HCT116 (cell line): Measurements from ENCODE around the gene CDX1.

Experiments used
- ATF3 ChIP-seq: IDR thresholded peaks from 2 replicates; pipeline ENCODE4 v1.6.1; 2012
- CBX3 ChIP-seq: IDR thresholded peaks from 2 replicates; pipeline ENCODE4 v1.6.1; 2012; ENCODE audit warnings: low read depth
- MAX ChIP-seq: IDR thresholded peaks from 2 replicates; pipeline ENCODE4 v1.6.1; 2012
- POLR2AphosphoS5 ChIP-seq: IDR thresholded peaks from 2 replicates; pipeline ENCODE4 v1.6.1; 2011; ENCODE audit warnings: mild to moderate bottlenecking, low read depth, low read length, moderate library complexity
- TCF7L2 ChIP-seq: IDR thresholded peaks from 2 replicates; pipeline ENCODE4 v1.7.0; 2011; ENCODE audit warnings: borderline replicate concordance, inconsistent platforms; ENCODE audit not compliant: insufficient read depth, insufficient read length; ENCODE audit errors: extremely low read depth
- YY1 ChIP-seq: IDR thresholded peaks from 2 replicates; pipeline ENCODE4 v1.6.1; 2011; ENCODE audit warnings: low read length, low read depth, moderate library complexity, mild to moderate bottlenecking; ENCODE audit not compliant: insufficient replicate concordance; ENCODE audit errors: extremely low read depth
- ZFX ChIP-seq: fragments of 450-650 bp; IDR thresholded peaks from 2 replicates; pipeline ENCODE4 v1.6.1; 2017
- TF ChIP-seq, protein P1 (sequence below), 3 experiments: fragments of 200-600 bp in 1 of 3; sonication (generic) in 1 of 3; IDR thresholded peaks in 2 of 3; conservative IDR thresholded peaks in 1 of 3; 2 replicates each; pipeline ENCODE4 v1.5.1; 2012 to 2017; ENCODE audit warnings: low read depth in 2 of 3, low read length in 2 of 3, antibody characterized with exemption in 1 of 3, borderline replicate concordance in 1 of 3, control low read depth in 1 of 3, mild to moderate bottlenecking in 1 of 3, mixed read lengths in 1 of 3, mixed run types in 1 of 3, moderate library complexity in 1 of 3; ENCODE audit not compliant: insufficient read depth in 1 of 3

- no peak for TF ChIP-seq POLR2AphosphoS5
- TF ChIP-seq YY1 = no peak
- TF ChIP-seq ATF3 = no peak
- no peak for TF ChIP-seq MAX
- TF ChIP-seq, protein P1, sequence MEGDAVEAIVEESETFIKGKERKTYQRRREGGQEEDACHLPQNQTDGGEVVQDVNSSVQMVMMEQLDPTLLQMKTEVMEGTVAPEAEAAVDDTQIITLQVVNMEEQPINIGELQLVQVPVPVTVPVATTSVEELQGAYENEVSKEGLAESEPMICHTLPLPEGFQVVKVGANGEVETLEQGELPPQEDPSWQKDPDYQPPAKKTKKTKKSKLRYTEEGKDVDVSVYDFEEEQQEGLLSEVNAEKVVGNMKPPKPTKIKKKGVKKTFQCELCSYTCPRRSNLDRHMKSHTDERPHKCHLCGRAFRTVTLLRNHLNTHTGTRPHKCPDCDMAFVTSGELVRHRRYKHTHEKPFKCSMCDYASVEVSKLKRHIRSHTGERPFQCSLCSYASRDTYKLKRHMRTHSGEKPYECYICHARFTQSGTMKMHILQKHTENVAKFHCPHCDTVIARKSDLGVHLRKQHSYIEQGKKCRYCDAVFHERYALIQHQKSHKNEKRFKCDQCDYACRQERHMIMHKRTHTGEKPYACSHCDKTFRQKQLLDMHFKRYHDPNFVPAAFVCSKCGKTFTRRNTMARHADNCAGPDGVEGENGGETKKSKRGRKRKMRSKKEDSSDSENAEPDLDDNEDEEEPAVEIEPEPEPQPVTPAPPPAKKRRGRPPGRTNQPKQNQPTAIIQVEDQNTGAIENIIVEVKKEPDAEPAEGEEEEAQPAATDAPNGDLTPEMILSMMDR (IDR thresholded peaks at IDR 0.05 in 2 of 3, conservative IDR thresholded peaks at IDR 0.05 in 1 of 3; ENCODE audit: borderline replicate concordance in 1 of 3, insufficient read depth in 1 of 3, low read depth in 2 of 3, low read length in 2 of 3) = no peak
- no peak for TF ChIP-seq ZFX
- no peak for TF ChIP-seq TCF7L2
- TF ChIP-seq CBX3 = no peak
Measured at GRCh38 chr5:150208187-150209098, 41.9 kb downstream of the CDX1 start.
